GM23338 (cell line): ENCODE measurements around the gene FAM174C. TPM values are rescaled to one million over a fixed set of nuclear protein-coding genes. Genes with fewer than 3 reads are reported as not detected.
A peak's percentile ranks its signal among the peaks of the same experiment; 100 is the strongest.

Experiments used
- ATAC-seq: fragments of 200-7000 bp; cut with Tn5 transposase; 3 replicates; pipeline ENCODE4 v1.9.1; 2020
- DNase-seq: peaks from one replicate; pipeline ENCODE4 v3.0.0-alpha.2; 2015; ENCODE audit warnings: low spot score
- H2AFZ ChIP-seq: fragments of 200-600 bp; sonication (generic); 2 replicates; pipeline ENCODE4 v1.8.0; 2016; ENCODE audit warnings: antibody characterized with exemption, mild to moderate bottlenecking, moderate library complexity
- H3F3A ChIP-seq: fragments of 200-600 bp; sonication (generic); replicated peaks from 2 replicates; pipeline ENCODE4 v1.8.0; 2017; ENCODE audit warnings: antibody characterized with exemption, mixed run types, low read depth
- H3K27ac ChIP-seq: fragments of 200-600 bp; sonication (generic); 2 replicates; pipeline ENCODE4 v1.6.1; 2016; ENCODE audit warnings: low read depth
- H3K27me3 ChIP-seq: fragments of 200-600 bp; sonication (generic); 2 replicates; pipeline ENCODE4 v1.8.0; 2016; ENCODE audit warnings: mild to moderate bottlenecking, mixed run types, moderate library complexity; ENCODE audit not compliant: insufficient read depth
- H3K36me3 ChIP-seq: fragments of 200-600 bp; sonication (generic); 2 replicates; pipeline ENCODE4 v1.8.0; 2016; ENCODE audit warnings: mild to moderate bottlenecking; ENCODE audit not compliant: insufficient read depth
- H3K4me1 ChIP-seq: fragments of 200-600 bp; sonication (generic); 2 replicates; pipeline ENCODE4 v1.8.0; 2016; ENCODE audit warnings: mild to moderate bottlenecking, moderate library complexity; ENCODE audit not compliant: insufficient read depth
- H3K4me2 ChIP-seq: fragments of 200-600 bp; sonication (generic); 2 replicates; pipeline ENCODE4 v1.7.1; 2017; ENCODE audit warnings: mixed run types
- H3K4me3 ChIP-seq: fragments of 200-600 bp; sonication (generic); 2 replicates; pipeline ENCODE4 v1.6.1; 2016; ENCODE audit warnings: mixed run types
- H3K79me2 ChIP-seq: fragments of 200-600 bp; sonication (generic); replicated peaks from 2 replicates; pipeline ENCODE4 v1.8.0; 2017; ENCODE audit warnings: mild to moderate bottlenecking; ENCODE audit not compliant: insufficient read depth
- H3K9me2 ChIP-seq: fragments of 200-600 bp; sonication (generic); 2 replicates; pipeline ENCODE4 v1.8.0; 2017; ENCODE audit not compliant: insufficient read depth
- H4K20me1 ChIP-seq: fragments of 200-600 bp; sonication (generic); replicated peaks from 2 replicates; pipeline ENCODE4 v1.8.0; 2017; ENCODE audit warnings: mild to moderate bottlenecking; ENCODE audit not compliant: insufficient read depth
- H3K27ac Mint-ChIP-seq: 2 replicates; pipeline ENCODE4 v1.8.0; 2020; ENCODE audit warnings: inconsistent platforms, mild to moderate bottlenecking, moderate library complexity, mixed read lengths
- H3K27me3 Mint-ChIP-seq: 3 replicates; pipeline ENCODE4 v1.8.0; 2022; ENCODE audit warnings: low read depth, mild to moderate bottlenecking, moderate library complexity, mixed read lengths, inconsistent platforms; ENCODE audit not compliant: insufficient read depth, poor library complexity
- H3K36me3 Mint-ChIP-seq: 3 replicates; pipeline ENCODE4 v1.8.0; 2021; ENCODE audit warnings: low read depth, mild to moderate bottlenecking, inconsistent platforms, moderate library complexity, mixed read lengths
- H3K4me1 Mint-ChIP-seq: 3 replicates; pipeline ENCODE4 v1.8.0; 2020; ENCODE audit warnings: mild to moderate bottlenecking, inconsistent platforms, mixed read lengths
- H3K4me3 Mint-ChIP-seq: 3 replicates; pipeline ENCODE4 v1.8.0; 2021; ENCODE audit warnings: moderate library complexity, mild to moderate bottlenecking, inconsistent platforms, mixed read lengths
- H3K9me3 Mint-ChIP-seq: 3 replicates; pipeline ENCODE4 v1.8.0; 2020; ENCODE audit warnings: moderate library complexity, mild to moderate bottlenecking, inconsistent platforms, mixed read lengths
- CREB1 ChIP-seq: fragments of 250-450 bp; sonication (Bioruptor Pico); IDR thresholded peaks from 2 replicates; pipeline ENCODE4 v1.5.0; 2020; ENCODE audit warnings: low read depth, mild to moderate bottlenecking, moderate library complexity
- CTCF ChIP-seq, 2 experiments: fragments of 200-600 bp in 1 of 2; sonication (generic) in 1 of 2; conservative IDR thresholded peaks; 2 replicates each; pipeline versions ENCODE4 v1.5.1 to v1.6.1; 2016 to 2017; ENCODE audit warnings: antibody characterized with exemption in 2 of 2, low read depth in 2 of 2, mild to moderate bottlenecking in 2 of 2, moderate library complexity in 1 of 2
- EZH2 ChIP-seq: fragments of 200-600 bp; sonication (generic); IDR thresholded peaks from one replicate; pipeline ENCODE4 v1.8.0; 2017; ENCODE audit warnings: antibody characterized with exemption, mild to moderate bottlenecking, low read depth; ENCODE audit not compliant: unreplicated experiment
- EZH2phosphoT487 ChIP-seq: fragments of 200-600 bp; sonication (generic); IDR thresholded peaks from one replicate; pipeline ENCODE4 v1.8.1; 2018; ENCODE audit warnings: antibody characterized with exemption; ENCODE audit not compliant: unreplicated experiment
- JUNB ChIP-seq: IDR thresholded peaks from one replicate; pipeline ENCODE4 v1.6.1; 2016; ENCODE audit warnings: antibody characterized with exemption; ENCODE audit not compliant: unreplicated experiment
- NANOG ChIP-seq: IDR thresholded peaks from 2 replicates; pipeline ENCODE4 v1.6.1; 2016; ENCODE audit warnings: antibody characterized with exemption, borderline replicate concordance
- POLR2AphosphoS5 ChIP-seq: IDR thresholded peaks from 2 replicates; pipeline ENCODE4 v1.6.1; 2016; ENCODE audit warnings: antibody characterized with exemption, low read depth
- REST ChIP-seq: IDR thresholded peaks from one replicate; pipeline ENCODE4 v1.6.1; 2018; ENCODE audit warnings: antibody characterized with exemption; ENCODE audit not compliant: unreplicated experiment
- STAT1 ChIP-seq: IDR thresholded peaks from one replicate; pipeline ENCODE4 v1.6.1; 2016; ENCODE audit warnings: antibody characterized with exemption; ENCODE audit not compliant: unreplicated experiment
- ZNF114 ChIP-seq: fragments of 250-450 bp; sonication (Bioruptor Pico); IDR thresholded peaks from 2 replicates; pipeline ENCODE4 v1.5.0; 2020; ENCODE audit warnings: mild to moderate bottlenecking, moderate library complexity
- ZNF331 ChIP-seq: fragments of 250-450 bp; sonication (Bioruptor Pico); IDR thresholded peaks from 2 replicates; pipeline ENCODE4 v1.5.0; 2020; ENCODE audit warnings: low read depth, mild to moderate bottlenecking, moderate library complexity
- ZNF462 ChIP-seq: fragments of 250-450 bp; sonication (Bioruptor Pico); IDR thresholded peaks from 2 replicates; pipeline ENCODE4 v1.5.0; 2020; ENCODE audit warnings: mild to moderate bottlenecking, moderate library complexity
- polyA plus RNA-seq: library from polyadenylated mRNA; unstranded; fragments of >200 nt; fragmentation: Nextera tagmentation; extraction: Ambion mirVana; gene quantifications from 2 replicates; pipeline ENCODE4 v1.2.1, GENCODE V29; 2016
- total RNA-seq: library from RNA; depleted of rRNA; stranded (reverse); fragments of >200 nt; shearing (Covaris generic); gene quantifications from 2 replicates; pipeline ENCODE4 v1.2.3, GENCODE V29; 2014
- TF ChIP-seq, protein P1 (sequence below): IDR thresholded peaks from 2 replicates; pipeline ENCODE4 v1.6.1; 2016; ENCODE audit warnings: antibody characterized with exemption

The FAM174C gene
- total and polyA plus RNA-seq, 2 experiments from 2014 or later, result 60.4 to 68.0 TPM

DNA sequence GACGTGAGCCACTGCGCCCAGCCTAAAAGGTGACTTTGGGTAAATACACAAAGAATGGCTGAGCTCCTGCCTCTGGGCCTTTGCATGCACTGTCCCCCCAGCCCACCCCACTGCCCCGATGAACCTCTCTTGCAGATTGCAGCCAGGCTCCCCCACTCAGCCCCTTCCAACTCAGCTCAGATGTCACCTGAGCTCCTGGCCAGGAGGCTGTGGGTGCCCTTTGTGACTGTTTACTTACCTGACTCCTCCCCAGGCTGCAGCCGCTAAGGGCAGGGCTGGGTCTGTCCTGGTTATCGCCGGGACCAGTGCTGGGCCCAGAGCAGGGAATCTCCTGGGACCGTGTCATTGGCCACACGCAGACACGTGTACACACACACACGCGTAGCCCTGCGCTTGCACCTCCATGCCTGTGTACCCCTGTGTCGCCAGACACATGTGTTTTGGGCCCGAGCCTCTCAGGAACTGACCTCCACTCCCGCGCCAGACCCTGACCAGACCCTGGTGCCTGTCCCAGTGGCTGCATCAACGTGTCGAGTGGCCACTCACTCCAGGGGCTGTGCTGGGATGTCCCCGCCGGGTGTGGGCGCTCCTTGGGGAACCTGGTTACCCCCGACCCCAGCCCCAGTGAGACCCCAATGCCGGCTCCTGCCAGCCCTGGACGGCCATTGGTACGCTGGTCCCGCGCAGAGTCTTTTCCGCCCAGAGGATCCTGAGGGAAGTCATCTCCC is 29.0 kb downstream of the FAM174C start:
- TF ChIP-seq ZNF331 (CRISPR knock-in tag) (no peak), STAT1 (no peak), NANOG (no peak), ZNF114 (CRISPR knock-in tag) (no peak), EZH2 (no peak), POLR2AphosphoS5 (no peak), CREB1 (CRISPR knock-in tag) (no peak), EZH2phosphoT487 (no peak), JUNB (no peak), CTCF (conservative IDR thresholded peaks at IDR 0.05; ENCODE audit: low read depth in 2 of 2) (no peak), REST (no peak), ZNF462 (CRISPR knock-in tag) (no peak)
- TF ChIP-seq, protein P1, sequence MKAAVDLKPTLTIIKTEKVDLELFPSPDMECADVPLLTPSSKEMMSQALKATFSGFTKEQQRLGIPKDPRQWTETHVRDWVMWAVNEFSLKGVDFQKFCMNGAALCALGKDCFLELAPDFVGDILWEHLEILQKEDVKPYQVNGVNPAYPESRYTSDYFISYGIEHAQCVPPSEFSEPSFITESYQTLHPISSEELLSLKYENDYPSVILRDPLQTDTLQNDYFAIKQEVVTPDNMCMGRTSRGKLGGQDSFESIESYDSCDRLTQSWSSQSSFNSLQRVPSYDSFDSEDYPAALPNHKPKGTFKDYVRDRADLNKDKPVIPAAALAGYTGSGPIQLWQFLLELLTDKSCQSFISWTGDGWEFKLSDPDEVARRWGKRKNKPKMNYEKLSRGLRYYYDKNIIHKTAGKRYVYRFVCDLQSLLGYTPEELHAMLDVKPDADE, result no peak
- H3K36me3 ChIP-seq, result no peaks in the 10 kb centered on the region
- Mint-ChIP-seq H3K27ac (no peak overlapping the region), H3K27me3 (peaks cover 8% of the 10 kb centered on the region), H3K4me1 (no peaks in the 10 kb centered on the region), H3K9me3 (no peaks in the 10 kb centered on the region), H3K36me3 (no peaks in the 10 kb centered on the region), H3K4me3 (no peak overlapping the region)
- H3K4me1 ChIP-seq, result no peaks in the 10 kb centered on the region
- no peaks in the 10 kb centered on the region for H3K9me2 ChIP-seq
- no peaks in the 10 kb centered on the region for H3K27me3 ChIP-seq
- no peaks in the 10 kb centered on the region for H4K20me1 ChIP-seq
- no peak for DNase-seq
- no peak overlapping the region for H3K4me3 ChIP-seq
- no peaks in the 10 kb centered on the region for H3K79me2 ChIP-seq
- no peak overlapping the region for H2AFZ ChIP-seq
- no peak overlapping the region for H3K4me2 ChIP-seq
- peaks cover 4% of the 10 kb centered on the region; the same call in 1 of the 2 replicates for H3F3A ChIP-seq
- ATAC-seq, result peak; percentile 74
- no peak overlapping the region for H3K27ac ChIP-seq
